GM19438 (cell line): Measurements from ENCODE around the gene PEAR1.

ENCODE experiments used
- ATAC-seq: cut with Tn5 transposase; IDR thresholded peaks from one replicate; pipeline ENCODE4 v1.9.1; 2021; ENCODE audit warnings: low read depth; ENCODE audit not compliant: unreplicated experiment

The PEAR1 gene

DNA sequence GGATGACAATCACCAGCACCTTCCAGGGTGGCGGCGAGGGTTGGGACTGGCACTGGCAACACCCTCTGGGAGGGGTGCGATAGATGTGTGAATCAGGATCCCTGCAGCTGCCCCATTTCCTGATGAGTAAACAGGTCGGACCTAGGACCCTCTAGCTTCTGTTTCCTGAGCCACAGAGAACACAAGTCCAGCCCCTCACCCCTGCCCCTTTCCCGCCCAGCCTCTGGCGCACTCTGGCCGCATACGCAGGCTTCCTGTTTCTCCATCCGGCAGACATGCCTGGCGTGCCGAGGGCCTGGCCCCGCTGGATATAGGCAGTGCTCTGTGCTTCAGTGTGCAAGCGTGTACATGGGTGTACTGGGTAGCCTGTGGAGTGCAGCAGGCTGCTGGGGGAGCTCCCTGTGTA is 4.6 kb downstream of the PEAR1 start:
- no peak for ATAC-seq

DNA sequence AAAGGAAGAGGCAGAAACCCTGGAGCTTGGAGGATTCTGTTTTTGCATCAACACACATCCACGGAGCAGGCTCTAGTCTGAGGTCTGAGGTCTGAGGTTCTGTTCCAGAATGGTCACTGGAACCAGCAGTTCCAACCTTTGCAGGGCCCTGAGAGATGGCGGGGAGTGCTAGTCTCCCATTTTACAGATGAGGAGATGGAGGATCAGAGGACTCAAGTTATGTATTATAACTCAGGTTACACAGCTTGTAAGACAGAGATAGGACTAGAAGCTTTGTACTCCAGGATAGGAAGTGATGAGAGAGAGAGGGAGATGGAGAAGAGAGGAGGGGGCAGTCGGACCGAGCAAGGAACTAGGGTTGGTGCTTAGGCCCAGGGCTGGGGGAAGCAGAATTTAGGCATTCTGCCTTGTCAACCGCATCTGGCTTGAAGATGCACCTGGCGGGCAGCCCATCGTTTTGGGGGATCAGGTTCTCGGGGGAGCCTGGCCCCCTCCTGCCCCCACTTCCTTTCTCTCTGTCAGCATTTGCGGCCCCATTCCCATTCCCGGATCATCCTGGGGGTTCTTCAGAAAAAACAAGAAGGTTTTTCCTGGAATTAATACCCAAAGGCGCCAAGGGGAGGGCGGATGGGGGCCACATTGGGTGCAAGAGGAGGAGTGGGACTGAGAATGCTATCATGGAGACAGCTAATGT is 5.6 kb downstream of the PEAR1 start:
- ATAC-seq, result no peak

DNA sequence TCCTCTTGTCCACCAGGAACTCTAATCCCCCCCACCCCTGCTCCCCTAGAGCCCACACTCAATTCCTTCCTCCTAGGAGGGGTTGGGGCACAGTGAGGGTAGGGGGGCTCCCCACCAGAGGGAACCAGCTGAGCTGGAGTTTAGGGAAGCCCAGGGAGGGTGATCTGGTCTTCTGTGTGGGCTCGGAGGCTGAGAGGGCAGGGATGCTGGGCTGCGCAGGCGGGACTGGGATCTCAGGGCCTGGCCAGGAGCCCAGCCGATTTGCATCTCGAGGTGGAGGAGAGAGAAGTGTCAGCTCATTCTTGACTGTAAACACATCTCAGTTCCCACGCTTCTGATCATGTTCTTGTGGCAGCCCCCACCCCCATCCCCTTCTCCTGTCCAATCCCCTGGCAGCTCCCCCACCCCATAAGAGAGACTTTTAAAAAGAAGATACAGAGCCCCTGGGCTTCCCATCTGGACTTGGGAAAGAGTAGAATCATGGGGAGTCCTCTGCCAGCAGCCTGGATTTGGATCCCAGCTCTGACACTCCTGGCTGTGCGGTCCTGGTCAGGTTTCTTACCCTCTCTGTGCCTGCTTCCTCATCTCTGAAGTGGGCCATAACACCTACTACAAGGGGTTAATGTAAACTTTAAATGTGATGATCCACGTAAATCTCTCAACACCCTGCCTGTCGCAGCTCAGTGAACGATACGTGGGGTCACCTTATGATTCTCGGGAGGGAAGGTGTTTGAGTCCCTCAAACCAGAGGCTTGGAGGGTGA is 6.6 kb downstream of the PEAR1 start:
- no peak for ATAC-seq

DNA sequence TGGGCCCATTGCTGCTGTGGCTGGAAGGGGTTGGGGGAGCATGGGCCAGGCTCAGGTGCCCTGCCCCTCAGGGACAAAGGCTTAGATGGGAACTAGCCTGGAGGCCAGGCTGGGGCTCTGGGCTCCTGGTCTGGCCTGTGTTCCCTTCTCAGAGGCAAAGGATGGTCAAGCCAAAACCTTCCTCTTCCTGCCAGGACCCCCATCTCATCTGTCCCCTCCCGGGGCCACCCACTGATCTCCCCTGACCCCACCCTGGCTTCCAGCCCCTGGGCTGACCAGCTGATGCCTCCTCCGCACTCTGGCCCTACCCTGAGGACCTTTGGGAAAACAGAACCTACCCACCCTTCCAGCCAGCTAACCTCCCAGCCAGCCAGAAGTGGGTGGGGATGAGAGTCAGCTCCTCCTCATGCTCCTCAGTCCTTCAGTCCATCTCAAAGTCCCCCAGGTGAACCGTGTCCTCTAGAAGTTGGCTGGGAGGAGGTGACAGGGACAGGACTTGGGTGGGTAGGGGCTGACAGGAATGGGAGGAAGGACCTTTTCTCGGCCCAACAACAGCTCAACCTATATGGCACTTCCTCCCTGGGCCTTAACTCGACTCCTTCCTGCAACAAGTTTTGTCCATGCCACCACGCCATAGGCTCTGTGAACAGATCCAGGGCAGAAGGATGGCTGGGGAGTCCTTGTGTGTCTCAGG is 7.5 kb downstream of the PEAR1 start:
- ATAC-seq, result no peak

DNA sequence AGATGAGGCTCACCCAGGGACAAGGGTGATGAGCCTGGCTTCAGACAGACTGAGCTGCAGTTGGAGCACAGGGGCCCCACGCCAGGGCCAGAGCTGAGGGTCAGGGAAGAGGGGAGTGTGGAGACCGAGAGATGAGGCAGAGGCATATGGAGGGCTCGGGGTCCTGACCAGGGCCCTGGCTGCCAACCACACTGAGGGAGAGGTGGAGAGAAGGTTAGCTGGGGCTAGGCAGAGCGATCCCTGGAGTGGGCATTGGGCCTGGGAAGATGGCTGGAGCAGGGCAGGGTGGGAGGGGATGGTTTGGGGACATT is 8.0 kb downstream of the PEAR1 start:
- ATAC-seq, result no peak

DNA sequence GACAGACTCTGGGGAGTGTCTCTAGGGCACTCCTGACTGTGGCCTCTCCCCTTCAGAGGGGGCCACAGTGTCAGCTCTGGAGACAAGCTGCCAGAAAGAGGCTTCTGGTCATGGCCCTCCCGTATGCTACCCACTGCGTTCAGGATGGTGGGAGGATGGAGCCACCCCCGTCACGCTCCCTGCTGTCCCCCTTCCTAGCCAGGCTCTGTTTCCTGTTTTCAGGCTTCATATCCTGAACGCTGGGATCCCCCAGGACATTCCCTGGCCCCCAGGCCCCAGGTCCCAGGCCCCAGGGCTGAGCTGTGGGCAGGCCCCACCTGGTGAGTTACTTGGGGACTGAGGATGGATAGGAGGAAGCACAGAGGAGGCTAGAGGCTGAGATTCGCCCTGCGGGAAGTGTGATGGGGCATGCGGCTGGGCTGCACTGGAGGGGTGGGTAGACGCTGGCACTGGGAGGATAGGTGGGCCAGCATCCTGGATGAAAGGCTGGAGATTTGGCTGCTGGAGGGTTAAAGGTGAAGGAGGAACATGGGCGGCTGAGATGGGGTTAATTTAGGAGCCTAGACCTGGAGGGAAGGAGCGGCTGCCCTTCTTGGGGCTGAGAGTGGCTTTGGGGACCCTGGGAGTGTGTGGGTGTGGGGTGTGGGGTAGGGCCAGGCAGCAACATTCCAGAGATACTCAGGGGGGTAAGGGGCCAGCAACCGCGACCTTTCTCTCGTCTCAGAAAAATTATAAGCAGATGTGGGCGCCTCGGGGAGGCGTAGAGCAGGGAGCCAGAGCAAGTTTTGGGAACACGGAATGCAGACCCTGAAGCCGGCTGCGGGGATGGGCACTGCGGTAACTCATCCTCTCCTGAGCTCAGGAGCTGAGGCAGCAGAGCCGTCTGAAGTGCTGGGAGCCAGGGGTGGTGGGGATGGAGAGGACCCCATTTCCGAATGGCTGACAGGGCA is 8.7 kb downstream of the PEAR1 start:
- ATAC-seq, result no peak

DNA sequence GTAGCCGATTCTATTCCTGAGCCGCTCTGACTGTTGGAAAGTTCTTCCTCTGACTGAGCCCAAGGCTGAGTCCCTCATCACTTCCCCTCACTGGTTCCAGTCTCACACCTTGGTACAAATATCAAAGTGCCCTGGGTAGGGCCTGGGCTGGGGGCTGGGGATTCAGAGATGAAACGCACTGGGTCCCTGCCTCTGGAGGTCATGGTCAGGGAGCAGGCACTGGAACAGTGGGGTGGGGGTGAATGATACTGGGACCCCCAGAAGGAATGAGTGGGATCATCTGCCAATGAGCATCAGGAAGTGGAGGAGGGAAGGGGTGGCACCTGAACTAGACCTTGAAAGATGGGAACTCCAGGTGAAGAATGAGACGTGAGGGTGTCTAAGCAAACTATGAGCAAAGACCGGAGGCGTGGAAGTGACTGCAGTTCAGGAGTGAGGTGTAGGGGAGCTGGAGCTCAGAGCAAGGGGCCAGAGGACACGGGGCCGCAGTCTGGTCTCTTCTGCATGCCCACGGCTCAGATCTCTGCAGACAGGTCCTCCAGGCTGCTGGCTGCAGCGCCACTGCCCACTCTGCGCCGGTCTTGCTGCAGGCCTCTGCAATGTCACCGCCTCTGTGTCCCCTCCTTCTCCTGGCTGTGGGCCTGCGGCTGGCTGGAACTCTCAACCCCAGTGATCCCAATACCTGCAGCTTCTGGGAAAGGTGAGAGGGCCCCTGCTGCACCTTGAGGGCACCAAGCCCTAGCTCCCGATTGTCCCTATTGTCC is 10.0 kb downstream of the PEAR1 start:
- ATAC-seq, result no peak

DNA sequence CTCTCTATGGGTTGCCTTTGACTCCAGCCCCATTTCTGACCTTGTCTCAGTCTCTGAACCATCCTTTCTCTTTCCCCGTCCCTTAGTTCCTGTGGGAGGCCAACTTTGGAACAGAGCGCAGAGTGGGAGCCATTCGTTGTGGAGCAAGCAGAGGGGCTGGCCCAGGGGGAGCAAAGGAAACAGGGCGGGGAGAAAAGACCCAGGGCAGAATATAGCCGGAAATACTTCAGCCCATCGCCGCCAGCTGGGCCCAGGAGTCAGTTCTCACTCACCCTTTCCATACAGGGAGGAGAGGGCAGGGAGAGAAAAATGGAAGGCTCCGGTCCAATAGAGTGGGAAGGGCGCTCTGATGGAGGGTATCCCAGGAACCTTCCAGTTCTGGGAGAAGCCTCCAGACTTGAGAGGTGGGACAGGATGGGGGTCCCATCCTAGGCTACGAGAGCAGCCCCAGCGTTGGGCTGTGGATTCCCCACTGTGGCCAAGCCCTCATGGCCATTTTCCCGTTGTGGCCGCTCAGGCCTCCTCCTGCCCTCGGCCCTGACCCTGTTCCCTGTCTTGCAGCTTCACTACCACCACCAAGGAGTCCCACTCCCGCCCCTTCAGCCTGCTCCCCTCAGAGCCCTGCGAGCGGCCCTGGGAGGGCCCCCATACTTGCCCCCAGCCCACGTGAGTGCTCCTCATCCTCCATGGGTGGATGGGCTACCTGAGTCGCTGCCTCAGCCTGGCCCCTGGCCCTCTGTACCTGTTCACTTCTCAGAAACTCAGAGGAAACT is 10.9 kb downstream of the PEAR1 start:
- no peak for ATAC-seq

DNA sequence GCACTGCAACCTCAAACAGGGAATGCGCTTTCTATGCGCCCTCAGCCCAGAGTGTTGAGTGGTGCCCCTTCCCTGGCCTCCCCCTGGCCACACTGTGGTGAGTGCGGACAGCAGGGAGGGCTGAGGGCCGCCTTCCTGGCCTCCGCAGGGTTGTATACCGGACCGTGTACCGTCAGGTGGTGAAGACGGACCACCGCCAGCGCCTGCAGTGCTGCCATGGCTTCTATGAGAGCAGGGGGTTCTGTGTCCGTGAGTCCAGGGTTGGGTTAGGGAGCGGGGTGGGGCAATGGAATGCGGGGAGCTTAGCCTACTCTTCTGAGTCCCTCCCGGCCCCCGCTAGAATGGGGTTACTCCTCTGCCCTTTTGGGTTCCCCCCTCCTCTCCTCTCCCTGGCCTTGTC is 11.7 kb downstream of the PEAR1 start:
- ATAC-seq, result no peak

DNA sequence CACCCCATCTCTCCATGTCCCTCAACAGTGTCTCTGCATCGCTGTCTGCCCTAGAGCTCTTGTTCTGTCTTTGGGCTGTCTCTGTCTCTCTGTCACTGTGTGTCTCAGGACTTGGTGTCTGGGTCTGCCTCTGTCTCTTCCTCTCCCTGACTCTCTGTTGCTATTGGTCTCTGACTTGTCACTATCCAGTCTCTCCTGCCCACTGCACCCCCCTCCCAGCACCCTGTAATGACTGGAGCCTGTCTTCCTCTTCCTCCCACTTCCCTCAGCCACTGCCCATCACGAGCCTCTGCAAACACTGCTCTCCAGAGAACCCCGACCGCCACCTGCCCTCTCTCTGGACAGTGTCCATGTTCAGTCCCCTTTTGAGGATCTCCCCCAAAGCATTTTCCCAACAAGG is 12.1 kb downstream of the PEAR1 start:
- ATAC-seq, result no peak

DNA sequence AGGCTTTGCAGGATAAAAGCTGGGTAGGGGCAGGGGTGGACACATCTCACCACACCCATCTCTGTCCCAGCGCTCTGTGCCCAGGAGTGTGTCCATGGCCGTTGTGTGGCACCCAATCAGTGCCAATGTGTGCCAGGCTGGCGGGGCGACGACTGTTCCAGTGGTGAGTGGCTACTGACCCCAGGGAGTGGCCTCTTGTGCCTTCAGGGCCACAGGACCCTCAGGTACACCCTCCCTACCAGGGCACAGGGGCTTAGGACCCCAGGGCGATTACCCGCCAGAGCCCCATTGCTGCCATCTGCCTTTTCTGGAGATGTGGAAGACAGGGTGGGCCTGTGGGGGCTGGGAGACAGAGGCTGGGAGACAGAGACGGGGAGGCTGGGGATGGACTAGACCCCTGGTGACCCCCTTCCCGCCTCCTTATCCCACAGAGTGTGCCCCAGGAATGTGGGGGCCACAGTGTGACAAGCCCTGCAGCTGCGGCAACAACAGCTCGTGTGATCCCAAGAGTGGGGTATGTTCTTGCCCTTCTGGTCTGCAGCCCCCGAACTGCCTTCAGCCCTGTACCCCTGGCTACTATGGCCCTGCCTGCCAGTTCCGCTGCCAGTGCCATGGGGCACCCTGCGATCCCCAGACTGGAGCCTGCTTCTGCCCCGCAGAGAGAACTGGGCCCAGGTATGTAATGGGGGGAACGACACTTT is 12.8 kb downstream of the PEAR1 start:
- no peak for ATAC-seq

DNA sequence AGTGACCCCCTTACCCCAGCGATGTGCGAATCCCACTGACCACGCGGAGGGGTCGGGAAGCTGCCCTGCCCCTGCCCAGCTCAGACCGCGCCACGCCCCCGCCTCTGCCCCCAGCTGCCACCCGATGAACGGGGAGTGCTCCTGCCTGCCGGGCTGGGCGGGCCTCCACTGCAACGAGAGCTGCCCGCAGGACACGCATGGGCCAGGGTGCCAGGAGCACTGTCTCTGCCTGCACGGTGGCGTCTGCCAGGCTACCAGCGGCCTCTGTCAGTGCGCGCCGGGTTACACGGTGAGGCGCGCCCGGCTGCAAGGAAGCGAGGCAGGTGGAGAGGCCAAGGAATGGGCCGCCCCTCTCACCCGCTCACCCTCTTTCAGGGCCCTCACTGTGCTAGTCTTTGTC is 15.0 kb downstream of the PEAR1 start:
- no peak for ATAC-seq

DNA sequence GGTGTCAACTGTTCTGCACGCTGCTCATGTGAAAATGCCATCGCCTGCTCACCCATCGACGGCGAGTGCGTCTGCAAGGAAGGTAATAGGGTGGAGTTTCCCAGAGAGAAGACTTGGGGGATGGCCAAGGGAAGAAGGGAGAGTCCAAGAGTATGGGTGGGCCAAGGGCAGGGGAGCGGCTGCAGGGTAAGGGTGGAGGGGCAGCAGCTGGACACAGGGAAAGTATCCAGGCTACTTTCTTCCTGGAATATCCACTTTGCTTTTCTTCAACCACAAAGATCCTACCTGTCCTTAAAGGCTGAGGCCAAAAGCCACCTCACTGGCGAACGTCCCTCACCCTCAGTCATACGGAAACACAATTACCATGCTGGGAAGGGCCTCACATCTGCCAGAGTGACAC is 15.4 kb downstream of the PEAR1 start:
- ATAC-seq, result no peak

DNA sequence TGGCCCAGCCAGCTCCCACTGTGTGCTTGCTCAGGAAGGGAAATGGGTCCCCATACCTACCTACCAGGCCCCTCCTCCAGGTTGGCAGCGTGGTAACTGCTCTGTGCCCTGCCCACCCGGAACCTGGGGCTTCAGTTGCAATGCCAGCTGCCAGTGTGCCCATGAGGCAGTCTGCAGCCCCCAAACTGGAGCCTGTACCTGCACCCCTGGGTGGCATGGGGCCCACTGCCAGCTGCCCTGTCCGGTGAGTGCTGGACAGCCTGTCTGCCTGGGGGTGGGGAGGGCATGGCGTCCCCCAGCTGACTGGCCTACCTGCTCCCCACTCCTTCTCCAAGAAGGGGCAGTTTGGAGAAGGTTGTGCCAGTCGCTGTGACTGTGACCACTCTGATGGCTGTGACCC is 16.2 kb downstream of the PEAR1 start:
- no peak for ATAC-seq

DNA sequence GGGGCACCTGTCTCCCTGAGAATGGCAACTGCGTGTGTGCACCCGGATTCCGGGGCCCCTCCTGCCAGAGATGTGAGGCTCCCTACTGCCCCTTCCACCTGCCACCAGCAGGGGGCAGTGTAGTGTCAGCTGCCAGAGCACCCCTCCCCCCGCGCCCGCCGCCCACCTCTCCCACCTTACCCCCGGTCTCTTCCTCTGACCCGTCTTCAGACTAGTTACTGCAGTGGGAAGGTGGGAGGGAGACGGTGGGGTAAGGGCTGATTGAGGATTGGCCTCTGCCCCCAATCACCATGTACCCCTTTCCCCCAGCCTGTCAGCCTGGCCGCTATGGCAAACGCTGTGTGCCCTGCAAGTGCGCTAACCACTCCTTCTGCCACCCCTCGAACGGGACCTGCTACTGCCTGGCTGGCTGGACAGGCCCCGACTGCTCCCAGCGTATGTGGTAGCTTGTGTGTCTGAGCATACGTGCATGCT is 16.8 kb downstream of the PEAR1 start:
- ATAC-seq, result no peak

DNA sequence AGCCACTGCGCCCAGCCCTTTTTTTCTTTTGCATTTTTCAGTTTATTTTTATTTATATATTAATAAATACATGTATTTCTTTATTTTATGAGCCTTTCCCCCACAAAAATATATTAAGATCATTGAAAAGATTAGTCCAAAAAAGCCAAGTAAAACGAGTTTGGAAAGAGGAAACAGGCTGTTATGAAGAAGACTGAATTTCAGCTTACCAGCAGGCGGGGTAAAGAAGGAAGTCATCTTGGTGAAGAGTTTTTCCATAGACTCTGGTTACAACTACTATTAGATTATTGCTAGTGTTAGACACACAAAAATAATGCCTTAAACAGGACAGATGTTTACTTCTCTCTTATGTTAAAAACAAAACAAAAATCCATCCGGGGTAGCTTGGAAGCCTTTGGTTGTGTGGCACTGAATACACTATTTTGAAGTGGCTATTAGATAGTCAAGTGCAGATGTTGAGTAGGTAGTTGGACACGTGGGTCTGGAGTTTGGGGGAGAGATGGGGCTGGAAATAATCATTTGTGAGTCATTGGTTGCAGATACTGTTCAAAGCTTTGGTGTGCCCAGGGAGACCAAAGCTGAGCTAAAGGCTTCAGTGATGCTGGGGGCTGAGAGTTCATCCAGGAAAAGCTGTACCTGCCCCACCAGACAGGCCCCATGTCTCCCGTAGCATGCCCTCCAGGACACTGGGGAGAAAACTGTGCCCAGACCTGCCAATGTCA is 18.2 kb downstream of the PEAR1 start:
- ATAC-seq, result no peak

DNA sequence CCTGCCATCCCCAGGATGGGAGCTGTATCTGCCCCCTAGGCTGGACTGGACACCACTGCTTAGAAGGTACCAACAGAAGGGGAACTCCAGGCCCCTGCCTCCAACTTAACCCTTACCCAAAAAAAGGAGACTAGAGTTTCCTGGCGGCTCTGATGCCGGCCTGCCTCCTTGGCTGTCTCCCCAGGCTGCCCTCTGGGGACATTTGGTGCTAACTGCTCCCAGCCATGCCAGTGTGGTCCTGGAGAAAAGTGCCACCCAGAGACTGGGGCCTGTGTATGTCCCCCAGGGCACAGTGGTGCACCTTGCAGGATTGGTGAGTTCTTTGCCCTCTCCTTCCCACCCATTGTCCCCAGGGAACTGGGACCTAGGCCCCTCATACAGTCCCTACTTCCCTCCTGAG is 18.8 kb downstream of the PEAR1 start:
- no peak for ATAC-seq
